Ascending aorta (tissue), 2 donors: ENCODE measurements around the gene FSTL4. TPM values are rescaled to one million over a fixed set of nuclear protein-coding genes. Genes with fewer than 3 reads are reported as not detected.

Source experiments
- DNase-seq, 2 donors: peaks; one replicate each; pipeline ENCODE4 v3.0.0-alpha.2; 2019; ENCODE audit warnings: low spot score in 2 of 2
- H3K27ac ChIP-seq, 2 donors: fragments of 200-600 bp; sonication (generic); one replicate each; pipeline ENCODE4 v1.5.1; 2016 to 2017; ENCODE audit warnings: mild to moderate bottlenecking in 1 of 2
- H3K27me3 ChIP-seq: fragments of 200-600 bp; sonication (generic); one replicate; pipeline ENCODE4 v1.5.1; 2017
- H3K36me3 ChIP-seq, 2 donors: fragments of 200-600 bp; sonication (generic); one replicate each; pipeline ENCODE4 v1.5.1; 2016
- H3K4me1 ChIP-seq, 2 donors: fragments of 200-600 bp; sonication (generic); one replicate each; pipeline ENCODE4 v1.5.1; 2016 to 2017; ENCODE audit warnings: mild to moderate bottlenecking in 1 of 2
- H3K4me3 ChIP-seq, 2 donors: fragments of 200-600 bp; sonication (generic); one replicate each; pipeline ENCODE4 v1.5.1; 2016 to 2017; ENCODE audit warnings: mild to moderate bottlenecking in 1 of 2
- H3K9me3 ChIP-seq, 2 donors: fragments of 200-600 bp; sonication (generic); one replicate each; pipeline ENCODE4 v1.5.1; 2016
- CTCF ChIP-seq, 3 experiments: fragments of 200-600 bp in 2 of 3; fragments of 450-650 bp in 1 of 3; sonication (generic) in 2 of 3; IDR thresholded peaks; one replicate each; pipeline ENCODE4 v1.5.1; 2016 to 2019; ENCODE audit warnings: antibody characterized with exemption in 3 of 3, mild to moderate bottlenecking in 1 of 3, moderate library complexity in 1 of 3
- intact Hi-C: fragments of 100-400 bp; cut with DNase I; formaldehyde crosslinking; loops from one replicate; pipeline ENCODE4 v1.15.1; 2023
- total RNA-seq: library from RNA; depleted of rRNA; stranded (reverse); fragments of >200 nt; gene quantifications from one replicate; pipeline ENCODE4 v1.1.0, GENCODE V29; 2016

FSTL4 gene
- total RNA-seq, 1 donor from 2014 or later: 0.11 TPM

- TF ChIP-seq CTCF (IDR thresholded peaks at IDR 0.05): no peak
- Histone ChIP-seq H3K4me3 (no peak overlapping the region), H3K36me3 (no peaks in the 10 kb centered on the region), H3K9me3 (no peaks in the 10 kb centered on the region), H3K27ac (no peak overlapping the region), H3K27me3 (no peaks in the 10 kb centered on the region), H3K4me1 (no peaks in the 10 kb centered on the region)
- intact Hi-C loops: no loop called here
- no peak for DNase-seq
These were observed 464.4 kb downstream of the FSTL4 start for GRCh38 chr5:133147815-133148567.

DNA sequence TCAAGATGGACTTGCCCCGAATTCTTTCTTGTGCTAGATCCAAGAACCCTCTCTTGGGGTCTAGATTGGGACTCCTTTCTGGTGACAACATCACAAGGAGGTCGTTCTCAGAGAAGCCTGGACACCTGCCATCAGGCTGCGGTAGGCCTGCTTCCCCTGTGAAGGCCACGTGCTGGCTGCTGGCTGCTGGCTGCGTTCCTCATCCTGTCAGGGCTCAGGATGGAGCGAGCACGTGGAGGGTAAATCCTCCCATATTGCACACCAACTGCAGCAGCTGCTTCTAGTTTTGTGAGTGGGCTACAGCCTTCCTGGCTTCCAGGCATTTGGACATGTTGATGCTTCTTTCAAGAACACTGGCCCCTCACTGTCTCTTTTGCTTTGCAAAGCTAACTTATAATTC lies 464.9 kb downstream of the FSTL4 start:
- H3K27ac ChIP-seq: no peak overlapping the region
- intact Hi-C loops: no loop called here
- H3K27me3 ChIP-seq: no peaks in the 10 kb centered on the region
- TF ChIP-seq CTCF (IDR thresholded peaks at IDR 0.05): no peak
- no peak overlapping the region for H3K4me3 ChIP-seq
- H3K9me3 ChIP-seq: no peaks in the 10 kb centered on the region
- no peaks in the 10 kb centered on the region for H3K4me1 ChIP-seq
- no peaks in the 10 kb centered on the region for H3K36me3 ChIP-seq
- no peak for DNase-seq
